ENCODE data around the gene RND1.
"Not testable (repeated sequence)": the region's sequence is repeated elsewhere in the genome, so short reads cannot be mapped to it uniquely, and the experiment has no call there.

The RND1 gene

DNA sequence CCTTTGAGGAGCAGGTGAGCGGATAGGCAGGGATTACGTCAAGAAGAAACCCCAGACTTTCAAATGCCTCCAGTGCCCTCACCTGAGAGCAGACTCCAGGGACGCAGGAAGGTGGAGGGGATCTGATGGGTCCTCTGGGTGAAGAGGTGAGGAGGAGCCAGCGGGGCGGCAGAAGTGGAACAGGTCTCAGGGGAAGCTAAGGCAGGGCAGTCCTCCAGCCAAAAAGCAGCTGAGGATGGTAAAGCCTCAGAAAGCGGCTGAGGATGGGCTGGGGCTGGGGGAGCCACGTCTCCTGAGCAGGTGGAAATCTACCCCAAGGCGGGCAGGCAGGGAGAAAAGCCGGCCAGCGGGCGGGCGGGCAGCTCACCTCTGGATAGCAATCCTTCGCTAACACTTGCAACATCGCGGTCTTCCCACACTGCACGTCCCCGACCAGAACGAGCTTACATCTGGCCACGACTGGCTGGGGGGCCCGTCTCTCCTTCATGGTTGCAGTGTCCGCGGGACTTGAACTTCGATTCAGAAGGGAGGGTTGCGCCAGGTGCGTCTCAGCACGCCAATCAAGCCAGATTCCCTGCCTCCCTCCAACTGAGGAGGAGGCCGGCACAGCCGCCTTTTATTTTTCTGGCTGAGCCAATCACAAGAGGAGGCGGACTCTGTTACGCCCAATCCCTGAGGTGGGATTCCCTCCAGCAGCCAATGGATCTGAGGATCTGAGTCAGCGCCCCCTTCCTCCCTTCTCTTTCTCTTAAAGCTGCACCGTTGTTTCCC is at the start of gene RND1:
RND1 (minus strand) TSS at position 590 of the 771 bp plus-strand sequence; CDS start at position 487, 103 bp downstream.
- peak; percentile 93 for DNase-seq

DNA sequence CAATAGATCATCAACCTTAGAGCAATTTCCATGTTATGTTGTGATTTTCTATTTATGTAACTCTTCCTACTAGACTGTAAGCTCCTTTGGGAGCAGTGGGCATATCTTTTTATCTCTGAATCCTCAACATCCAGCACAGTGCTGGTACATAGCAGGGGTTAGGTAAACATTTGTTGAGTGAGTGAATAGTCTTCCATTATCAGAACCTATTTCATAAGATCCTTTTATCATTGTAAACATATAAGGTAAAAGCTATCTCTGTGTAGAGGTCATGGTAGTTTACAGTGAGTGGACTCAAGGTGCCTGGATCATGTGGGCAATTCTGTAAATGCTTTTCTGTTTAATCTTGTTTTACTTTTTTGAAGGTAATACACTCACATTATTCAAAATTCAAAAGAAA is 44.5 kb upstream of the RND1 start:
- no peak for DNase-seq

DNA sequence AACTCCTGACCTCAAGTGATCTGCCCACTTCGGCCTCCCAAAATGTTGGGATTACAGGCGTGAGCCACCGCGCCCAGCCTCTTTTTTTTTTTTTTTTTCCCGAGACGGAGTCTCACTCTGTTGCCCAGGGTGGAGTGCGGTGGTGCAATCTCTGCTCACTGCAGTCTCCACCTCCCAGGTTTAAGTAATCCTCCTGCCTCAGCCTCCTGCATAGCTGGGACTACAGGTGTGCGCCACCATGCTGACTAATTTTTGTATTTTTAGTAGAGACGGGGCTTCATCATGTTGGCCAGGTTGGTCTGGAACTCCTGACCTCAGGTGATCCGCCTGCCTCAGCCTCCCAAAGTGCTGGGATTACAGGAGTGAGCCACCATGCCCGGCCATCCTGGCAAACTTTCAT is 44.0 kb upstream of the RND1 start:
- not testable (repeated sequence) for DNase-seq

DNA sequence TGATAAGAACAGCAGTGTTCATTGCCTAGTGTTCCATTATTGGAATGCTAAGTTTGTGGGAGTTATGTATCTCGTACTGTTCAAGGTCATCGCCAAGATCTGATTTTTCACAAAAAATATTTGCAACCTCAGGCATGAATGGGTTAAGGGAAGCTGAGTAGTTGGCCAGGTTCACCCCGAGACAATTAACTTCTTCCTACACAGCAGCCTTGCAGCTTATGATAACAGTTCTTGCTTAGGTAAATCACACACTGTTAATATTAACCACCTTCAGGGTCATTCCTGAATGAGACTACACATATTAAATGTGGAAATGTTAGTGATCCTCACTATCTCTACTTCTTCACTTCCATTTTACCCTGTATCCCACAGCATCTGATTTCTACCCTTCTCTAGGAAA is 41.6 kb upstream of the RND1 start:
- DNase-seq, result no peak

- peak; percentile 85 for DNase-seq
Observed at GRCh38 chr12:48903982-48904411, 38.3 kb upstream of the RND1 start.

DNA sequence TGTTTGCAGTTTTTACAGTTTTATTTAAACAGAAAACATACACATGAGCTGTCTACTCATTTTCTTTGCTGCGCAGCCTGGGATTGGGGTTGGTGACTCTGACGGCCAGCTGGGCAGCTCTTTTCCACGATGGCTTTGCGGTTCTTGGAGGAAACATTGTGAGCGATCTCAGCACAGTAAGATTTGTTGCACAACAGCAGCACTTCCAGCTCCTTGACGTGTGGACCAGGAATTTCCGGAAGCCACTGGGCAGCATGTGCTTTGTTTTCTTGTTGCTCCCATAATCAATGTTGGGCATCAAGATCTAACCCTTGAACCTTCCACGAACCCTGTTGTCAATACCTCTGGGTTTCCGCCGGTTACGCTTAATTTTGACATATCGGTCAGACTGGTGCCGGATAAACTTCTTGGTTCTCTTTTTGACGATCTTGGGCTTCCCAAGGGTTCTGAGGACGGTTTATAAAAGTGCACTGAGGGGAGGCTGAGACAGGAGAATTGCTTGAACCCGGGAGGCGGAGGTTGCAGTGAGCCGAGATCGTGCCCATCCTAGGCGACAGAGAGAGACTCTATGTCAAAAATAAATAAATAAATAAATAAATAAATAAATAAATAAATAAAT is 37.8 kb upstream of the RND1 start:
- no peak for DNase-seq

GRCh38 chr12:48901278-48901677 is 35.6 kb upstream of the RND1 start:
- DNase-seq, result no peak

DNA sequence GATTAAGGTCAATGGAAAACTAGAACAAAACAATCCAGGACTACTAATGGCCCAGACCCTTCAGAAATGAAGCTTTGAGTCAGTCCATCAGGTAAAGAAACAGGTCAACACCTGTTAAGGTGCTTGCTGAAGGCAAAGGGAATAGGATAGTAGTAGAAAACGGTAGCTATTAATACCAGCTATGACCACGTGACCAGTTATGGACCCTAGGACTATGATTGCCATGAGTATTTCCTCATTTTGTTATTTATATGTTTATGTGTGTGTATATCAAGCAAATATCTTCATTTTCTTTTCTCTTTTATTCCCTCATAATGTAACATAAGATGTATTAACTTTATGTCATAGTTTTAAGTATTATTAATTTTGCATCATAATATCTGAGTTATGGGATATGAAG is 34.0 kb upstream of the RND1 start:
- no peak for DNase-seq

GRCh38 chr12:48894271-48894670 is 28.6 kb upstream of the RND1 start:
- DNase-seq, result no peak

DNA sequence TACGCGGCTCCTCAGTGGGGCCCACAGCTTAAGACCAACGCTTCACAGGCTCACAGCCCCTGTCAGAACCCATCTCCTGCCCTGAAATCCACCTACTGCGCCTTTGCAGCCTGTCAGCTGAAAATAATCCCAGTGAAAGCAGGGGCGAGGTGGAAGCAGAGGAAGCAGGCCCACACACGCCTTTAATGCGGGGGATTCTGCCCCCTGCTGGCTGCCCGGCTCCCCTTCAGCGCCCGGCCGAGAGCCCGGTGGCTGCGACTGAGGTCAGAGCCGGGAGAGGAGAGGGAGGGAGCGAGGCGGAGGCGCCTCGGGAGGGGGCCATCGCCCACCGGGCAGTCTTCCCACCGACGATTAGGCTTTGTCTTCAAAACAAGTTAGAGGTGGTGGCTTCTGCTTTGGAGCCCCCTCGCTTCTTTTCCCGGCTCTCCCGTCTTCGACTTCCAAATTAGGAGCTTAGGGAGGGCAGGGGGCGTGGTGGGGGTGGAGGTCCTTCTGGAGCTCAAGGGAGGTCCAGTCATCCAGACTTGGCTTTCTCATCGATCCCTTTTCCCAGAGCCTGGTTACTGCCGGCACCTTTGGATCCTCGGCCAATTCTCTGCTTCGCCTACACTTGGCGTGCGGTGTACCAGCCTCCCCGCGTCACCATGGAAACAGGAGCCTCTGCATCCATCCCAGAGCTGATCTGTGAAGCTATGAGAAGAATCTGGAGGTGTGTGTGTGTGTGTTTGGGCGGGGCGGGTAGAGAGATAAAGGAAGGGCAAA is 25.2 kb upstream of the RND1 start:
- DNase-seq, result peak; percentile 53

DNA sequence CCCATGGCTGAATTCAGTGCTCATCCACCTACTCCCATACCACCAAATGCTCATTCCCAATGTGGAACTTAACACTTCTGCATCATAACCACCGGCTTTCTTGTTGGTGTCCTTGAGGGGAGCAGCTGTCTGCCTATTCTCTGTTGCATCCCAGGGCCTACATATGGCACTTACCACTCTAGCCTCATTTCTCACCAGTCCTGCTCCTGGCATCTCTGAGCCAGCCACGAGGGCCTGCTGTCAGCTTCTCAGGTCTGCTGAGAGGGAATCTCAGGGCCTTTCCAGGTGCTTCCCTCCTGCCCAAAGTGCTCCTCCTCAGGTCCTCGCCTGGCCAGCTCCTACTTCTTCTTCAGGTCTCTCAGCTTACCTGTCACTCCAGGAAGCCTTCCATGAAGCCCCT is 24.0 kb upstream of the RND1 start:
- DNase-seq, result no peak

DNA sequence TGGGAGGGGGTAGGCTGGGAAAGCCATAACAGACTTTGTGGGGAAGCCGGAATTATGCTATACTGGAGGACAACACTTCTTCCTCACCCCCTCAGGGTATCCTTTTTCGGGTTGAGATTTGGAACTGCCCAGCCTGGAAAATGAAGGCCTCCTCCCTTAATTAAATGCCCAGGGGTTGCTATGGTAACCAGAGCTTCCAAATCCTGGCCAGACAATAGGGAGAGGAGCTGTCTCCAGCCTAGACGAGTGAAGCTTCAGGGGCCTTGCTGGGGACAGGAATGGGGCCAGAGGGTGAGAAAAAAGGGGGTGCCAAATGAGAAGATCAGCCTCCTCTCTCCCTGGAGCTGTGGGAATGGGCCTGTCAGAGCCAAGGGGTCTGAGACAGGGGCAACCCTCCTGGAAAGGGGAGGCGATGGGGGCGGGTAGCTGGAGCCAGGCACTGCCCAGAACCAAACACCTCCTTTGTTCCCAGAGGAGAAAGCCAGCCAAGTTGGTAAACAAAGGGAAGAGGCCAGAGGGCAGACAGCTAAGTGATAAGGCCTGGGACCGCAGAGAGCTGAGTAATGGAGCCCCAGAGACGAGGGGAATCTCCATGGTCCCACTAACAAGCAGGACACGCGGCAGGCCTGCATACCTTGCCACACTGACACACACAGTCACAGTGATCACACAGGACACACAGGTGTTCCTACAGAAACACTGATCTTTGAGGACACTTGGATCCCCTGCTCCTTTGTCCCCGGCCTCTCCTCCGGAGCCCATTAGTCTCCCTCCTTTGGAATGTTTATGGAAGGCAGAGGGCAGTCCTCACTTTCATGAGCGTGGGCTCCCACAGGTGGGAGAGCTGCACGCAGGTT is 17.9 kb upstream of the RND1 start:
- DNase-seq, result no peak

GRCh38 chr12:48882972-48883304 is 17.3 kb upstream of the RND1 start:
- DNase-seq, result no peak

- no peak for DNase-seq
Observed at GRCh38 chr12:48882315-48882687, 16.6 kb upstream of the RND1 start.

DNA sequence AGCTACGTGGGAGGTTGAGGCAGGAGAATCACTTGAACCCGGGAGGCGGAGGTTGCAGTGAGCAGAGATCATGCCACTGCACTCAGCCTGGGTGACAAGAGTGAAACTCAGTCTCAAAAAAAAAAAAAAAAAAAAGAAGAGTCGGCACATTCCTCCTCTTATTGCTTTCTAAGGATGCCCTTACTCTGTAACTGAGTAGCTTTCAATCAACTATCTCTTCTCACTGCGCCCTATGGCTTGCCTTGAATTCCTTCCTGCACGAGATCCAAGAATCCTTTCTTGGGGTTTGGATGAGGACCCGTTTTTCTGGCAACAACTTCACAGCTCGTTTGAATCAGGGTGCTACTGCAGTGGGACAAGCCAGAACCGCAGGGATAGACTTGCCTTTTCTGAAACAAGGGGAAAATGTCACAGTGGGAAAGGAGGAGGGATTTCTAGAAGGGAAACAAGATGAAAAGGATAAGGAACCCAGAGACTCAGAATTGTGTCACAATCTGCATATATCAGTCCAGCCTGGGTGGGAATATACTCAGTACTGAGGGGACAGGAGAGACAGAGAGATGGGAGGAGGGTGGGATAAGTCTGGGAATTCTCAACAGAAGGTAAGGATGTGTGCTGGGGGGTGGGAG is 16.1 kb upstream of the RND1 start:
- DNase-seq, result no peak

DNA sequence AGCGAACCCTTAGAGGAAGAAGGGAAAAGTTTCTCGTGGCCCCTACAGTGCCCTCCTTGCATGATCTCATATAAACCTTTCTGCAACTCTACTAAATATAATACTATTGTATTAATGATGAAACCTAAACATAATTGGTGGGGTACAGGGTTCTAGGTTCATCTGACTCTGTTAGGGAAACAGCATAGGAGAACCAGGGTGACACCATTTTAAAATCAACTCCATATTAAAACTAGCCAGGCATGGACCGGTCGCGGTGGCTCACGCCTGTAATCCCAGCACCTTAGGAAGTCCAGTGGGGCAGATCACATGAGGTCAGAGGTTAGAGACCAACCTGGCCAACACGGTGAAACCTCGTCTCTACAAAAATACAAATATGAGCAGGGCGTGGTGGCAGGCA is 15.0 kb upstream of the RND1 start:
- no peak for DNase-seq

DNA sequence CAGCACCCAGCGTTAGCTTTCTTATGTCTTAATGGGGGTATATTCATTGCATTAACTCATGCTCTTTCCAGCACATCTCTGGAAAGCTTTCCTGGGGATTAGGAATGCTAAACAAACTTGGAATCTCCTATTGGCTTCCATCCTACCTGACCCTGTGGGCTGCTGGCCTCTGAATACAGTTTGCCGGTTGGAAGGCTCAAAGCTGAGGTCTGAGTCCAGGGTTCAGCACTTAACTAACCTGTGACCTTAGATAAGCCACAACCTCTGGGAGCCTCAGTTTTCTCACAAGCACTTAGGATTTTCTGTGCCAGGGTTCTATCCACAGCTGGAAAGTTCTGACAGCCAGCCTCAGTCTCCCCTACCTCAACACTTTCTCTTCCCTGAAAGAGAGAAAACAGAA is 12.9 kb upstream of the RND1 start:
- DNase-seq, result no peak

DNA sequence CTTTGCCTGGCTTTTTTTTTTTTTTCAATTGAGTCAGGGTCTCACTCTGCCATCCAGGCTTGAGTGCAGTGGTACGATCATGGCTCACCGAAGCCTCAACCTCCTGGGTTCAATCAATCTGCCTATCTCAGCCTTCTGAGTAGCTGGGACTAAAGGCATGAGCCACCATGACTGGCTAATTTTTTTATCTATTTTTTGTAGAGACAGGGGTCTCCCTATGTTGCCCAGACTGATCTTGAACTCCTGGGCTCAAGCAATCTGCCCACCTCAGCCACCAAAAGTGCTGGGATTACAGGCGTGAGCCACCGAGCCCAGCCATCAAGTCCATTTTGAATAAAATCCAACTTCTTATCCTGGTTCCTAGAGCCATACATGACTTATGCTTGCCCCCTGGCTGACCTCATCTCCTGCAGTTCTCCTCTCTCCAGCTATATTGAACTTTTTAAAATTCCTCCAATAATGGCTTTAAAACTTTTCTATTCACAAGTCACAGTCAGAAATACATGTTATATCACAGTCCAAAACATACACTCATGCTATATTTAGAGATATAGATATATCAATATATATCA is 10.4 kb upstream of the RND1 start:
- no peak for DNase-seq

- DNase-seq, result not testable (repeated sequence)
Observed at GRCh38 chr12:48873534-48873933, 7.9 kb upstream of the RND1 start.

DNA sequence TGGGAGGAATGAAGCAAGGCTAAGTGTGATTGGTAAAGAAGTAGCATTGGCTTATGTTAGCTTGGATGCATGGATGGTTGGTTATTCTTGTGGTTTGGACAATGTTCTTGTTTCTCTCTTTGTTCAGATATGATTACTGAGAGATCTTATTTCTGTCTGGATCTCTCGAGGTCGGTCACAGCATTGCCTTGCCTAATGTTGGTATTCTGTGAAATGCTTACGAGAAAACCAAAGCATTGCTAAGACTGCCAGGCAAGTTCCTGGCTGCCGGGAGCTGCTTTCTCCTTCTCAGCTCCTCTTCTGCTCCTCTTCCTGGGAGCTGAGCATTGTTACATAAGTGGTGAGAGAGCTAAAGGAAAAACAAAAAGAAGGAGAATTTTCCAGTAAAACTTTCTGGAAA is 7.4 kb upstream of the RND1 start:
- DNase-seq, result no peak

DNA sequence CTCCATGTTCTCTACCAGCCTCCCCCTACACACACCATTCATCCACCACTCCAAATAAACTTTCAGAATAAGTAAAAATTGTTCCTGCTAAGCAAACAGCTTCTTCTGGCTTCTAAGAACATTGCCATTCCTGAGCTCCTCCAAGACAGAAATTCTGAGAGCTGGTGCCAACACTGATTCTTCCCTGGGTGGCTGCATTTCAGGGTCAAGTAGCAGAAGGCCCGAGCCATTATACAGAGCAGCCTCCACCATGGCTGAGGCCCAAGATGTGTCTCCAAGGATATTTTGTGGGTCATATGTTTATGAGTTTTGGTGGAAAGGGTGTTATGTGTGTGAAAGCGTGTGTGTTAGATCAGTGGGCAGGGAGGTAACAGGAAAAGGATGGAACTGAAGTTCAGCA is 3.5 kb upstream of the RND1 start:
- no peak for DNase-seq

DNA sequence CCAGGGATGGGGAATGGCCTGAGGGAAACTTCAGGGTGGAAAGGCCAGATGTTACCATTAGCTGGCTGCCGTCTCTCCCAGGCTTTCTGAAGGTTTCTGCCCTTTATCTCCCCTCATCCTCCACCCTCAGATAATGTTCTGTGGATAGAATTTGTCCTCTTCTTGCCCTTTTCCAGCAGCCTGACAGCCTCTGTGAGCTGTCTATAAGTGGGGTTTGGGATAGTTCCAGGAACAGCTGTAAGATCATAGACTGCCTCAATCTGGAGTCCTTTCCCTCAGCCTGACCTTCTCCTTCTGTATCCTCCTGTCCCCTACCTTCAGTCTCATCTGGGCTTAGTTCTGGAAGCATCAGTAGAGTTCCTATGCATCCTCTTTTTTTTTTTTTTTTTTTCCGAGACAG is 2.8 kb upstream of the RND1 start:
- DNase-seq, result no peak

All from NCI-H1436 (cell line).